Mesenchymal stem cell (in vitro differentiated cells and primary cell): ENCODE results near the gene GOLGA6L7.

ENCODE experiments used
- DNase-seq: peaks from one replicate; pipeline ENCODE4 v3.0.0-alpha.2; 2013
- H2AFZ ChIP-seq: one replicate; pipeline ENCODE4 v1.6.1; 2013; ENCODE audit warnings: low read depth, mild to moderate bottlenecking, control low read depth, inconsistent platforms, low read length, moderate library complexity
- H2AK5ac ChIP-seq: 2 replicates; pipeline ENCODE4 v1.6.1; 2013; ENCODE audit warnings: low read length, moderate library complexity, mild to moderate bottlenecking, inconsistent platforms; ENCODE audit not compliant: severe bottlenecking
- H2BK120ac ChIP-seq: one replicate; pipeline ENCODE4 v1.6.1; 2013; ENCODE audit warnings: low read depth, mild to moderate bottlenecking, inconsistent platforms, low read length, moderate library complexity
- H2BK12ac ChIP-seq, 2 experiments: one replicate each; pipeline ENCODE4 v1.6.1; 2013; ENCODE audit warnings: inconsistent platforms in 2 of 2, low read length in 2 of 2, mild to moderate bottlenecking in 2 of 2, moderate library complexity in 2 of 2, control low read depth in 1 of 2
- H2BK15ac ChIP-seq: one replicate; pipeline ENCODE4 v1.6.1; 2013; ENCODE audit warnings: mild to moderate bottlenecking, low read depth, inconsistent platforms; ENCODE audit not compliant: poor library complexity, severe bottlenecking
- H2BK5ac ChIP-seq: 2 replicates; pipeline ENCODE4 v1.6.1; 2013; ENCODE audit warnings: low read depth, mild to moderate bottlenecking, low read length, control low read depth, inconsistent platforms; ENCODE audit not compliant: poor library complexity, severe bottlenecking
- H3K14ac ChIP-seq, 2 experiments: one replicate each; pipeline ENCODE4 v1.6.1; 2013; ENCODE audit warnings: inconsistent platforms in 2 of 2, low read length in 2 of 2, control low read depth in 1 of 2, mild to moderate bottlenecking in 1 of 2, moderate library complexity in 1 of 2
- H3K18ac ChIP-seq, 2 experiments: one replicate each; pipeline ENCODE4 v1.6.1; 2013; ENCODE audit warnings: inconsistent platforms in 2 of 2, low read length in 2 of 2, control low read depth in 1 of 2, low read depth in 1 of 2, mild to moderate bottlenecking in 1 of 2
- H3K23ac ChIP-seq, 2 experiments: one replicate each; pipeline ENCODE4 v1.6.1; 2013; ENCODE audit warnings: inconsistent platforms in 2 of 2, low read length in 2 of 2, mild to moderate bottlenecking in 2 of 2, moderate library complexity in 2 of 2, control low read depth in 1 of 2
- H3K27ac ChIP-seq: 2 replicates; pipeline ENCODE4 v1.5.1; 2013; ENCODE audit warnings: mild to moderate bottlenecking, moderate library complexity, low read length, control low read depth, inconsistent platforms; ENCODE audit not compliant: poor library complexity, severe bottlenecking
- H3K27me3 ChIP-seq, 2 experiments: 2 replicates each; pipeline versions ENCODE4 v1.6.1 to v1.7.0; 2013; ENCODE audit warnings: low read length in 2 of 2, mild to moderate bottlenecking in 2 of 2, moderate library complexity in 2 of 2, control low read depth in 1 of 2, inconsistent platforms in 1 of 2; ENCODE audit not compliant: control insufficient read depth in 1 of 2, insufficient read depth in 1 of 2
- H3K36me3 ChIP-seq, 2 experiments: 2 replicates each; pipeline versions ENCODE4 v1.6.1 to v1.7.0; 2013; ENCODE audit warnings: low read length in 2 of 2, control low read depth in 1 of 2, inconsistent platforms in 1 of 2, low read depth in 1 of 2, mild to moderate bottlenecking in 1 of 2; ENCODE audit not compliant: insufficient read depth in 2 of 2, control insufficient read depth in 1 of 2
- H3K4ac ChIP-seq, 2 experiments: one replicate each; pipeline ENCODE4 v1.6.1; 2013; ENCODE audit warnings: inconsistent platforms in 2 of 2, low read length in 2 of 2, mild to moderate bottlenecking in 2 of 2, moderate library complexity in 2 of 2, control low read depth in 1 of 2, low read depth in 1 of 2
- H3K4me1 ChIP-seq: 2 replicates; pipeline ENCODE4 v1.6.1; 2013; ENCODE audit warnings: low read depth, low read length, control low read depth; ENCODE audit not compliant: control insufficient read depth, insufficient read depth
- H3K4me2 ChIP-seq: 2 replicates; pipeline ENCODE4 v1.6.1; 2013; ENCODE audit warnings: low read length, mild to moderate bottlenecking, inconsistent platforms; ENCODE audit not compliant: poor library complexity, severe bottlenecking
- H3K4me3 ChIP-seq, 2 experiments: 2 replicates each; pipeline versions ENCODE4 v1.5.1 to v1.7.0; 2013; ENCODE audit warnings: low read length in 2 of 2, mild to moderate bottlenecking in 2 of 2, control low read depth in 1 of 2, low read depth in 1 of 2; ENCODE audit not compliant: insufficient read depth in 1 of 2
- H3K79me1 ChIP-seq: replicated peaks from 2 replicates; pipeline ENCODE4 v1.6.1; 2013; ENCODE audit warnings: mild to moderate bottlenecking, control low read depth, low read length, inconsistent platforms; ENCODE audit not compliant: poor library complexity, severe bottlenecking
- H3K9ac ChIP-seq: 2 replicates; pipeline ENCODE4 v1.7.0; 2013; ENCODE audit warnings: mild to moderate bottlenecking, low read length, moderate library complexity
- H3K9me3 ChIP-seq: 2 replicates; pipeline ENCODE4 v1.7.0; 2013; ENCODE audit warnings: mild to moderate bottlenecking, low read length; ENCODE audit not compliant: control insufficient read depth
- H4K8ac ChIP-seq: one replicate; pipeline ENCODE4 v1.6.1; 2013; ENCODE audit warnings: inconsistent platforms, mild to moderate bottlenecking, low read length, moderate library complexity
- H4K91ac ChIP-seq: one replicate; pipeline ENCODE4 v1.6.1; 2013; ENCODE audit warnings: mild to moderate bottlenecking, low read length, inconsistent platforms
- WGBS: methylation state at CpG from one replicate; pipeline ENCODE4 v1.1.7; 2013; ENCODE audit warnings: mixed read lengths; 5-methylcytosine and 5-hydroxymethylcytosine counted together

GOLGA6L7 gene

GRCh38 chr15:28895146-28895545, 46.7 kb upstream of the GOLGA6L7 start:
- H3K79me1 ChIP-seq, result peaks cover 14% of the 10 kb centered on the region

DNA sequence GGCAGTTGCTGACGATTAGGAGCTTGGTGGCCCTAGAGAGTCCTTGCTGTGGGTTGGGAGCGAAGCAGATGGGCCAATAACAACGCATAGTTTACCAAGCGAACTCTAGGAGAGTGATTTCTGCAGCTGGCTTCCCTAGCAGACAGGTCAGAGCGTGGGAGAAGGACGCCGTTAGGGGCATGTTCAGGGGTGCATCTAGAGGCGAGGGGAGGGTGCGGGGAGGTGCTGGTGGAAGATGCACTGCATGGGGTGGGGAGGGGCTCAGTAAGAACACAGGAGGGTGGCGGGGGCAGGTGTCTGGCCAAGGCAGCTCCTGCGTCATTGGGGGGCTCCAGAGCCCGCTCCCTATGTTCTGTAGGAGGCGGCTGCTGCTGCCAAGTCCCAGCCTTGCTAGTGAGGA, 46.2 kb upstream of the GOLGA6L7 start:
- H2BK120ac ChIP-seq, result no peak overlapping the region
- no peaks in the 10 kb centered on the region for H3K36me3 ChIP-seq
- peaks cover 11% of the 10 kb centered on the region for H3K79me1 ChIP-seq
- no peak overlapping the region for H2AK5ac ChIP-seq
- no peaks in the 10 kb centered on the region for H3K27me3 ChIP-seq
- H3K4me3 ChIP-seq, result no peak overlapping the region
- H3K4me2 ChIP-seq, result no peak overlapping the region
- H2BK12ac ChIP-seq, result no peak overlapping the region
- peak overlapping the region in 1 of 2 experiments; percentile 73 for H3K4ac ChIP-seq
- peak overlapping the region in 1 of 2 experiments; percentile 3 for H3K14ac ChIP-seq
- H2BK5ac ChIP-seq, result no peak overlapping the region
- H4K8ac ChIP-seq, result peak overlapping the region; percentile 14
- H2BK15ac ChIP-seq, result peak overlapping the region; percentile 4
- H3K9ac ChIP-seq, result no peak overlapping the region
- H3K9me3 ChIP-seq, result no peaks in the 10 kb centered on the region
- H4K91ac ChIP-seq, result peak overlapping the region; percentile 70
- H3K4me1 ChIP-seq, result peaks cover 8% of the 10 kb centered on the region
- 96% methylated on average over 13 of the region's 13 CpGs for WGBS
- DNase-seq, result no peak
- no peak overlapping the region for H2AFZ ChIP-seq
- H3K18ac ChIP-seq, result no peak overlapping the region
- H3K23ac ChIP-seq, result no peak overlapping the region
- H3K27ac ChIP-seq, result no peak overlapping the region

More at GRCh38 chr15:28895146-28895545, 46.7 kb upstream of the GOLGA6L7 start:
- Histone ChIP-seq H3K27me3 (no peaks in the 10 kb centered on the region), H3K4me1 (peaks cover 8% of the 10 kb centered on the region), H3K14ac (peak overlapping the region in 1 of 2 experiments; percentile 83), H3K23ac (peak overlapping the region in 1 of 2 experiments; percentile 73), H2AK5ac (no peak overlapping the region), H3K27ac (no peak overlapping the region), H3K9ac (no peak overlapping the region), H3K18ac (peak overlapping the region in 1 of 2 experiments; percentile 38), H4K8ac (no peak overlapping the region), H4K91ac (peak overlapping the region; percentile 9), H3K4me3 (no peak overlapping the region), H2BK12ac (peak overlapping the region in 1 of 2 experiments; percentile 90), H3K4ac (peak overlapping the region; percentile 2 to 73), H2BK15ac (no peak overlapping the region), H3K36me3 (no peaks in the 10 kb centered on the region), H3K4me2 (no peak overlapping the region), H3K9me3 (no peaks in the 10 kb centered on the region), H2AFZ (no peak overlapping the region), H2BK120ac (no peak overlapping the region), H2BK5ac (no peak overlapping the region)
- 90% methylated on average over 13 of the region's 13 CpGs for WGBS
- DNase-seq, result no peak

- peak overlapping the region in 1 of 2 experiments; percentile 41 for H3K18ac ChIP-seq
- no peak overlapping the region for H3K4ac ChIP-seq
- H3K4me2 ChIP-seq, result no peak overlapping the region
- peak overlapping the region in 1 of 2 experiments; percentile 57 for H2BK12ac ChIP-seq
- peaks cover 12% of the 10 kb centered on the region for H3K79me1 ChIP-seq
- H2BK120ac ChIP-seq, result no peak overlapping the region
- peaks cover 13% of the 10 kb centered on the region for H3K4me1 ChIP-seq
- no peak overlapping the region for H2AFZ ChIP-seq
- H3K14ac ChIP-seq, result peak overlapping the region in 1 of 2 experiments; percentile 74
- no peak overlapping the region for H2AK5ac ChIP-seq
- H4K8ac ChIP-seq, result no peak overlapping the region
- no peak overlapping the region for H3K23ac ChIP-seq
- H2BK5ac ChIP-seq, result no peak overlapping the region
- peaks cover 0 to 2% of the 10 kb centered on the region in 2 experiments for H3K36me3 ChIP-seq
- no peak overlapping the region for H2BK15ac ChIP-seq
- peaks cover 0 to 2% of the 10 kb centered on the region in 2 experiments for H3K27me3 ChIP-seq
- H3K9ac ChIP-seq, result no peak overlapping the region
- H3K4me3 ChIP-seq, result no peak overlapping the region
- H3K27ac ChIP-seq, result no peak overlapping the region
- H4K91ac ChIP-seq, result no peak overlapping the region
- DNase-seq, result peak; percentile 82
- 38% methylated on average over 12 of the region's 12 CpGs for WGBS
- no peaks in the 10 kb centered on the region for H3K9me3 ChIP-seq
Measured at GRCh38 chr15:28892789-28893610, 44.6 kb upstream of the GOLGA6L7 start.

GRCh38 chr15:28891588-28891987, 43.1 kb upstream of the GOLGA6L7 start:
- Histone ChIP-seq H4K8ac (no peak overlapping the region), H3K79me1 (peaks cover 14% of the 10 kb centered on the region), H2AK5ac (no peak overlapping the region), H3K14ac (peak overlapping the region in 1 of 2 experiments; percentile 96), H3K4me1 (peaks cover 16% of the 10 kb centered on the region), H3K9ac (no peak overlapping the region), H3K4ac (peak overlapping the region in 1 of 2 experiments; percentile 85), H3K27me3 (peaks cover 0 to 16% of the 10 kb centered on the region in 2 experiments), H4K91ac (no peak overlapping the region), H2BK120ac (no peak overlapping the region), H2BK12ac (peak overlapping the region in 1 of 2 experiments; percentile 43), H3K23ac (no peak overlapping the region), H3K18ac (peak overlapping the region; percentile 38 to 85), H2BK15ac (no peak overlapping the region), H3K9me3 (no peaks in the 10 kb centered on the region), H3K36me3 (peaks cover 0 to 2% of the 10 kb centered on the region in 2 experiments), H3K4me2 (no peak overlapping the region), H3K4me3 (no peak overlapping the region), H2BK5ac (no peak overlapping the region), H2AFZ (no peak overlapping the region), H3K27ac (no peak overlapping the region)
- 82% methylated on average over 4 of the region's 6 CpGs for WGBS
- peak; percentile 15 for DNase-seq
